GM11168 (cell line): ENCODE results near the gene SCAPER.
"Not testable (repeated sequence)": the region's sequence is repeated elsewhere in the genome, so short reads cannot be mapped to it uniquely, and the experiment has no call there.

Experiments used
- in situ Hi-C: fragments of 300-500 bp; cut with MboI; formaldehyde crosslinking; loops from one replicate; pipeline ENCODE4 v1.12.0; 2022; ENCODE audit warnings: low sequenced_read_pairs; ENCODE audit not compliant: unreplicated experiment

The SCAPER gene

GRCh38 chr15:76447728-76448441, 457.3 kb downstream of the SCAPER start:
- in situ Hi-C loops, result no loop called here

- in situ Hi-C loops, result no loop called here
Observed at GRCh38 chr15:76440441-76440840, 464.7 kb downstream of the SCAPER start.

- in situ Hi-C loops, result no loop called here
Observed at GRCh38 chr15:76439542-76439941, 465.6 kb downstream of the SCAPER start.

GRCh38 chr15:76433798-76434400, 471.2 kb downstream of the SCAPER start:
- in situ Hi-C loops, result no loop called here

GRCh38 chr15:76433036-76433435, 472.1 kb downstream of the SCAPER start:
- in situ Hi-C loops, result not testable (repeated sequence)

- in situ Hi-C loops, result no loop called here
Observed at GRCh38 chr15:76432604-76433003, 472.5 kb downstream of the SCAPER start.

GRCh38 chr15:76431971-76432370, 473.2 kb downstream of the SCAPER start:
- in situ Hi-C loops, result no loop called here

- in situ Hi-C loops, result not testable (repeated sequence)
Observed at GRCh38 chr15:76430711-76431110, 474.4 kb downstream of the SCAPER start.

GRCh38 chr15:76429661-76430060, 475.5 kb downstream of the SCAPER start:
- in situ Hi-C loops, result no loop called here

GRCh38 chr15:76426941-76427340, 478.2 kb downstream of the SCAPER start:
- in situ Hi-C loops, result no loop called here

- in situ Hi-C loops, result no loop called here
Observed at GRCh38 chr15:76418352-76419140, 486.6 kb downstream of the SCAPER start.

GRCh38 chr15:76401285-76401684, 503.9 kb downstream of the SCAPER start:
- in situ Hi-C loops, result no loop called here

GRCh38 chr15:76398317-76399104, 506.6 kb downstream of the SCAPER start:
- in situ Hi-C loops, result no loop called here

- in situ Hi-C loops, result no loop called here
Observed at GRCh38 chr15:76393614-76394013, 511.5 kb downstream of the SCAPER start.

- in situ Hi-C loops, result no loop called here
Observed at GRCh38 chr15:76391847-76392246, 513.3 kb downstream of the SCAPER start.

GRCh38 chr15:76391309-76391708, 513.8 kb downstream of the SCAPER start:
- in situ Hi-C loops, result no loop called here

GRCh38 chr15:76390571-76390970, 514.6 kb downstream of the SCAPER start:
- in situ Hi-C loops, result no loop called here

- in situ Hi-C loops, result no loop called here
Observed at GRCh38 chr15:76386926-76387325, 518.2 kb downstream of the SCAPER start.

- in situ Hi-C loops, result no loop called here
Observed at GRCh38 chr15:76386178-76386577, 519.0 kb downstream of the SCAPER start.

GRCh38 chr15:76384409-76384808, 520.7 kb downstream of the SCAPER start:
- in situ Hi-C loops, result no loop called here
